LHCN-M2 (cell line): ENCODE data around the gene BCL3. TPM values are rescaled to one million over a fixed set of nuclear protein-coding genes. Genes with fewer than 3 reads are reported as not detected.
"Not testable (repeated sequence)": the region's sequence is repeated elsewhere in the genome, so short reads cannot be mapped to it uniquely, and the experiment has no call there.

Experiments used
- DNase-seq: peaks from one replicate; pipeline ENCODE4 v3.0.0-alpha.2; 2012; ENCODE audit warnings: low read depth
- total RNA-seq: library from RNA; depleted of rRNA; stranded (reverse); fragments of >200 nt; gene quantifications from 2 replicates; pipeline ENCODE4 v1.2.3, GENCODE V29; 2014

The BCL3 gene
- total RNA-seq, 1 experiment from 2014 or later, result 18.1 TPM

DNA sequence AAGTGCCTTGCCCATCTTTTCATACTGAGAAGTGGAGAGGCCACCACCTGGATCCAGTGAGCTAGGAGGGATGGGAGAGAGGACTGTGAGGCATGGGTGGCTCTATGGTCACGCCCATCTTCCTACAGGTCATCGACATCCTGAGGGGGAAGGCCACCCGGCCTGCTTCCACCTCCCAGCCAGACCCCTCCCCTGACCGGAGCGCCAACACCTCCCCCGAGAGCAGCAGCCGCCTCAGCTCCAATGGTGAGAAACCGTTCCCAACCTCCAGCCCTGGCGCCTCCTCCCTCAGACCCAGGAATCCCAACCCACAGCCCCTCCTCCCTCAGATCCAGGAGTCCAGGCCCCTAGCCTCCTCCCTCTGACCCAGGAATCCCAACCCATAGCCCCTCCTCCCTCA, 10.1 kb downstream of the BCL3 start:
- DNase-seq, result no peak

DNA sequence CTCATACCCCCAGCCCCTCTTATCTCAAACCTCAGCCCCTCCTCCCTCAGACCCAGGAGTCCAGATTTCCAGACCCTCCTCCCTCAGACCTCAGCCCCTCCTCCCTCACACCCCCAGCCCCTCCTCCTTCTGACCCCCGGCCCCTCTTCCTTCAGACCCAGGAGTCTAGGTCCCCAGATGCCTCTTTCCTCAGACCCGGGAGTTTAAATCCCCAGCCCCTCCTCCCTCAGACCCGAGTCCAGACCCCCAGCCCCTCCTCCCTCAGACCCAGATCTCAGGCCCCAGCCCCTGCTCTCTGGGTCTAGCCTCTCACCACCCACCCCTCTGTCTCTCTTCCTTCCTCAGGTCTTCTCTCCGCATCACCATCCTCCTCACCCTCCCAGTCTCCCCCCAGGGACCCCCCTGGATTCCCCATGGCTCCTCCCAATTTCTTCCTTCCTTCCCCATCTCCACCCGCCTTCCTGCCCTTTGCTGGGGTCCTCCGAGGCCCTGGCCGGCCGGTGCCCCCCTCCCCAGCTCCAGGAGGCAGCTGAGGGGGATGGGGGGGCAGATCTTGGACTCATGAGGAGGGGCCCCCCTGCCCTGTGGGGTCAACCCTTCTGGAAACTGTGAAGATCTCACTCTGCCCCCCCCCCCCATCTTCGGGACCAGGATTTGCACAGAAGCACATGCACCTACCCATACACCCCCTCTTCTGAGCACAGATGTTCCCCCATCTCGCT, 10.7 kb downstream of the BCL3 start:
- no peak for DNase-seq

DNA sequence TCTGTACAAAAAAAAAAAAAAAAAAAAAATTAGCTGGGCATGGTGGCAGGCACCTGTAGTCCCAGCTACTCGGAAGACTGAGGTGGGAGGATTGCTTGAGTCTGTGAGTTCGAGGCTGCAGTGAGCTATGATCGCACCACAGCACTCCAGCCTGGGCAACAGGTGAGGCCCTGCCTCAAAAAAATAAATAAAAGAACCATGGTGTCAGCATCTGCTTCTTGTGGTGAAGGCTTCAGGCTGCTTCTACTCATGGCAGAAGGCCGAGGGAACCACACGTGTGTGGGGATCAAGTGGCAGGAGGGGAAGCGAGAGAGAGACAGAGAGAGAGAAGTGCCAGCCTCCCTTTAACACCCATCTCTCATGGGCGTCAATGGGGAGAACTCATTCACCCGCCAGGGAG, 13.5 kb downstream of the BCL3 start:
- no peak for DNase-seq

DNA sequence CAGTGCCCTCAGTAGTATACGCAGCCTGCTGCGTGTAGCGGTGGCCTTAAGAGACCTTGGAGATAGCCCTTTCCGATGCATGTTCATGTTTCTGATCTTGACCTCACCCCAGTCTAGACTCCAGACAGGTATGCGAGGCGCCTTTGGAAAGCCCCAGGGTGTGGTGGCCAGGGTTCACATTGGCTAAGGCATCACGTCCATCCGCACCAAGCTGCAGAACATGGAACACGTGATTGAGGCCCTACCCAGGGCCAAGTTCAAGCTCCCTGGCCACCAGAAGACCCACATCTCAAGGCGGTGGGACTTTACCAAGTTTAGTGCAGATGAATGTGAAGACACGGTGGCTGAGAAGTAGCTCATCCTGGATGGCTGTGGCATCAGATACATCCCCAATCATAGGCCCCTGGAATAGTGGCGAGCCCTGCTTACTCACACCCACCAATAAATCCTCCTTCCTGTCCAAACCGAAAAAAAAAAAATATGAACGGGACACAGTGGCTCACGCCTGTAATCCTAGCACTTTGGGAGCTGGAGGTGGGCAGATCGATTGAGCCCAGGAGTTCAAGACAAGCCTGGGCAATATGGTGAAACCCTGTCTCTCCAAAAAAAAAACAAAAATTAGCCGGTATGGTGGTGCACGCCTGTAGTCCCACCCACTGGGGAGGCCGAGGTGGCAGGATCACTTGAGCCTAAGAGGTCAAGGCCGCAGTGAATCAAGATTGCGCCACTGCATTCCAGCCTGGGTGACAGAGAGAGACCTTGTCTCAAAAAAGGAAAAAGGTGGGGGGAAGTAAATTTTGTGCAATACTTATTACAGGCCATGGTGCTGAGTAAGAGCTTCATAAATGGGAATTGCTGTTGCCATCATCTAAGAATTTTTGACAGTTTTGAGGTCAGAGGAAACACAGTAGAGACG, 16.8 kb downstream of the BCL3 start:
- no peak for DNase-seq

DNA sequence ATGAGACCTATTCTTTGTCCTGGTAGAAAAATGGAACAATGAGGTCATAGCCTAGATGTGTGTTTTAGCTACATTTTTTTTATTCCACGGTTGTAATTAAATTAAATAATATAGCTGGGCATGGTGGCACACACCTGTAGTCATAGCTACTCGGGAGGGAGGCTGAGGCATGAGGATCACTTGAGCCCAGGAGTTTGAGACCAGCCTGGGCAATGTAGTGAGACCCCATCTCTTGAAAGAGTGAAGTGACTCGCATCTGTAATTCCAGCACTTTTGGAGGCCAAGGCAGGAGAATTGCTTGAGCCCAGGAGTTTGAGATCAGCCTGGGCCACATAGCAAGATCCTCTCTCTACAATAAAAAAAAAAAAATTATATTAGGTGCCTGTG, 17.4 kb downstream of the BCL3 start:
- DNase-seq, result no peak

DNA sequence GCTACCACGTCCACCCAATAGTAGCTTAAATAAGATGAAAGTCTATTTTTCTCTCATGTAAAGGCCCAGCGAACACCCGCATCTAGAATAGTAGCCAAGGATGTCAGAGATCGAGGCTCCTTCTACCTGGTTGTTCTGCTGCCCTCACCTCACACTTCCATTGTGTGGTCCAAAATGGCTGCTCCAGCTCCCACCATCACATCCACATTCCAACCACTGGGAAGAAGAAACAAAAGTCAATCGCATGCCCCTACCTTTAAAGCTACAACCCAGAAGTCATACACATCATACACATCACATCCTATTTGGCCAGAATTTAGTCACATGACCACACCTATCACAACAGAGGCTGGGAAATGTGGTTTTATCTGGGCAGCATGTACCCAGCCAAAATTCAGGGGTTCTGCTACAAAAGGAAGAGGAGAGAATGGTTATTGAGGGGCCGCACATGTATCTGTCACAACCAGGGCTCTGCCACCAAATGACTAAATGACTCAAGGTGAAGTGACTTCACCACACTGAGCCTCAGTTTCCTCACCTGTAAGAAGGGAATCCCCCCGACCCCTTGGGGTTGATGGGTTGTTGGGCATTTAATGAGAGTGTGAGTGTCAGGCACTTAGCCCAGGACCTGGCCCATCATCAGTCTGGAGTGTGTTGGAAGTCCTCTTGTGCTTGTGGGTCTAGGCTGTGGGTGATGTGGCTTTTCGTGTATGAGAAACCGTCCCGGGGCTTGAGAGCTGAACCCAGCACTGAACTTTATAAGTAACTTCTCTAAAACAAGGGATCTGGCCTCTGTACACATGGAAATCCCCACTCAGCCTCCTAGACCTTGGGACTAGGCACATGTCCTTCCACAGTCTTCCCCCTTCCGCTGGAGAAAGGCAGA, 19.0 kb downstream of the BCL3 start:
- no peak for DNase-seq

DNA sequence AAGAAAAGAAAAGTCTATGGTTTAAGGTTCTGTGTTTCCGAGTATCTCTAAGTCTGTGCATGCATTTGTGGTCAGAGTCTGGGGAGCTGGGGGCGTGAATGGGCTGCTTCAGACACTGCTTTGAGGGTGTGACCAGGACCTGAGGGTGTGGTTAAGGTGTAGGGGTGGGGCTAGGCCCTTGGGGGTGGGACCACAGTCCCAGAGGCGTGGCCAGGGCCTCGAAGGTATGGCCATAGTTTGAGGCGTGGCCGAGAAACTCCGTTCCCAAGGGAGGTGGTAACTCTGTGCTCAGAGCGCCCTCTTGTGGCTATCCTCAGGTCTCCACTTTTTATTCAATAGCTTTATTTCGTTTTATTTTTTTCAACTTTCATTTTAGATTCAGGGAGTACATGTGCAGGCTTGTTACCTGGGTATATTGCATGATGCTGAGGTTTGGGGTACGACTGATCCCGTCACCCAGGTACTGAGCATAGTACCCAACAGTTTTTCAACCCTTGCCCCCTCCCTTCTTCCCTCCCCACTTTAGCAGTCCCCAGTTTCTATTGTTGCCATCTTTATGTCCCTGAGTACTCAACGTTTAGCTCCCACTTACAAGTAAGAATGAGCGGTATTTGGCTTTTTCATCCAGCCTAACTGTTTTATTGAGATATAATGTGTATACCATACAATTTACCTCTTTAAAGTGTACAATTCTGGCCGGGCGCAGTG, 22.2 kb downstream of the BCL3 start:
- peak; percentile 86 for DNase-seq

DNA sequence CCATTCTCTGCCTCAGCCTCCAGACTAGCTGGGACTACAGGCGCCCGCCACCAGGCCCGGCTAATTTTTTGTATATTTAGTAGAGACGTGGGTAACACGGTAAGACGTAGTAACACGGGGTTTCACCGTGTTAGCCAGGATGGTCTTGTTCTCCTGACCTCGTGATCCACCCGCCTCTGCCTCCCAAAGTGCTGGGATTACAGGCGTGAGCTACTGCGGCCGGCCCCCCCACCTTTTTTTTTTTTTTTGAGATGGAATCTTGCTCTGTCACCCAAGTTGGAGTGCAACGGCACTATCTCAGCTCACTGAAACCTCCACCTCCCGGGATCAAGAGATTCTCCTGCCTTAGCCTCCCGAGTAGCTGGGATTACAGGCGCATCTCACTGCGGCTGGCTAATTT, 23.6 kb downstream of the BCL3 start:
- not testable (repeated sequence) for DNase-seq

DNA sequence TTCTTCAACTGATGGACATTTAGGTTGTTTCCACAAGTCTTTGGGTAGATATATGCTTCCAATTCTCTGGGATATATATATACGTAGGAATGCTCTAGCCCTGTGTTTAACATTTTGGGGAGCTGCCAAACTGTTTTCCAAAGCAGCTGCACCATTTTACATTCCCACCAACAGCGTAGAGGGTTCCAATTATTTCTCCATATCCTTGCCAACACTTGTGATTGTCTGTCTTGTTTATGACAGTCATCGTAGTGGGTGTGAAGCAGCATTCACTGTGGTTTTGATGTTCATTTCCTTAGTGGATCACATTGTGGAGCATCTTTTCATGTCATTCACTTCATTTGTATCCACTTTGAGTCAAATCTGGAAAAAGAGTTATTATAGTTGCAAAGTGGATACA, 24.5 kb downstream of the BCL3 start:
- DNase-seq, result peak; percentile 87

DNA sequence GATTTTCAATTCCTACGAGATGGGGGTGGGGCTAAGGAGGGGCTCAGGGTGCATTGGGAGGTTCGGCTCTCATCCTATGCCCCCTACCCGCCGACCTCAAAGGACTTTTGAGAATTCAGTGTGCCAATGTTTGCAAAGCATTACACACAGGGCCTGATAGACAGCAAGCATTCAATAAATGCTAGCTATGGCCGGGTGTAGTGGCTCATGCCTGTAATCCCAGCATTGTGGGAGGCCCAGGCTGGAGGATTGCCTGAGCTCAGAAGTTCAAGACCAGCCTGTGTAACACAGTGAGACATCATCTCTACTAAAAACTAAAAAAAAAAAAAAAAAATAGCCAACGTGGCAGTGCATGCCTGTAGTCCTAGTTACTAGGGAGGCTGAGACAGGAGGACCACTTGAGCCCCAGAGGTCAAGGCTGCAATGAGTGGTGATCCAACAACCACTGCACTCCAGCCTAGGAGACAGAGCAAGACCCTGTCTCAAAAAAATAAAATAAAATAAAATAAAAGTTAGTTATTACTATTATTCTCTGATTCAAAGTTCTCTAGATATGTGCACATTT, 27.2 kb downstream of the BCL3 start:
- no peak for DNase-seq

DNA sequence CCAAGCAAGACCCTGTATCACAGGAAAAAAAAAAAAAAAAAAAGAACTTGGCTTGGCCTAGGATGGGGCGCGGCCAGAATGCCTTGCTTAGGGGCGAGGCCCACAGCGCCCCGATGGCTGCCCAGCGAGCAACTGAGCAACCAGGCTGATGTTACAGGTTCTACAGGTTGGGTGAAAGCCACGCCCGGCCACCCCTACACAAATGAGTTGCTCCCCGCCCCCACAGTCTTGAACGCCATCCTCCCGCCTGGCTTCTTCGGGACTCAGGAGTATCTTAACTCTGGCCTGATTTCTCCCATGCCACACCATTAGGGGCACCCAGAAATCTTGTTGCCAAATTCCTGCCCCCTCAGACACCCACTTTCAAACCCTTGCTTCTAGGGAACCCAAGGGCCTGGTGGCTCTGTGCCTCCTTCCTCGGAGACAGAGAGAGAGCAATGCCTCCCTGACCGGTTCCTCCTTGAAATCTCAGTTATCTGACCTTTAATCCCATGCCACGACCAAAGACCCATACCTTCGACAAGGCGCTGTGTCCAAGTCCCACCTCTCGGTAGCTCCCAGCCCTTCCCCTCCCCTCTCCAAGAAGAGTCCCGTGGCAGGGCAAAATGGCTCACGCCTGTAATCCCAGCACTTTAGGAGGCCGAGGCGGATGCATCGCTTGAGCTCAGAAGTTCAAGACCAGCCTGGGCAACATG, 28.0 kb downstream of the BCL3 start:
- DNase-seq, result no peak

DNA sequence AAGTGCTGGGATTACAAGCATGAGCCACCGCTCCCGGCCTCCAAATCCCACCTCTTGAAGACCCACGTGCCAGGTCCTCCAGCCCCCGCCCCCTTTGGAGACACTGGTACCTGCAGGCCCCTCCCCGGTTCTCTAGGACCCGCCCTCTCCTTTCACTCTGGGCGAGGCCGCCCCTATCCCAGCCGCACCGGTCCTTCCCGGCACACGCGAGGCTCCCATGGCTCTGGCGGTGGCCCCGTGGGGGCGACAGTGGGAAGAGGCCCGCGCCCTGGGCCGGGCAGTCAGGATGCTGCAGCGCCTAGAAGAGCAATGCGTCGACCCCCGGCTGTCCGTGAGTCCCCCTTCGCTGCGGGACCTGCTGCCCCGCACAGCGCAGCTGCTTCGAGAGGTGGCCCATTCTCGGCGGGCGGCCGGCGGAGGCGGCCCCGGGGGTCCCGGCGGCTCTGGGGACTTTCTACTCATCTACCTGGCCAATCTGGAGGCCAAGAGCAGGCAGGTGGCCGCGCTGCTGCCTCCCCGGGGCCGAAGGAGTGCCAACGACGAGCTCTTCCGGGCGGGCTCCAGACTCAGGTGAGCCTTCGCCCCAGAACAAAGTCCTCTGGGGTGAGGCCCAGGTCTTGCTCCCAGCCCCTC, 29.3 kb downstream of the BCL3 start, which contains the start of gene CBLC:
Gene CBLC (plus strand): TSS at position 176 of the 633 bp plus-strand sequence. CDS start 42 bp downstream, at position 218.
- no peak for DNase-seq

DNA sequence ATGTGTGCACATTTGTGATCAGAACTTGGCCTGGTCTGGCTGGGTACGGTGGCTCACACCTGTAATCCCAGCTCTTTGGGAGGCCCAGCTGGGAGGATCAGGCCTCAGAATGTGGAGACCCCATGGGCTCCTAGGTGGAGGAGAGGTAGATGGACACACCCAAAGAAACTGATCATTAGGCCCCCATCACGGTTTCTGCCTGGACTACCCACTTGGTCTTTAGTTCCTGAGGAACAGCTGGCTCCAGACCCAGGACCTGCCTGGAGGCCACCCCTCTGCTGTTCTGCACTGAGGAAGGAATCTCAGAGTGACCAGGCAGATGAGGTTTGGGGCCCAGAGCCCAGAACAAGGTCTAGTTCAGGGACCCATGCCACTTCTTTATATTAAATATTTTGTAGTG, 30.6 kb downstream of the BCL3 start:
- no peak for DNase-seq

DNA sequence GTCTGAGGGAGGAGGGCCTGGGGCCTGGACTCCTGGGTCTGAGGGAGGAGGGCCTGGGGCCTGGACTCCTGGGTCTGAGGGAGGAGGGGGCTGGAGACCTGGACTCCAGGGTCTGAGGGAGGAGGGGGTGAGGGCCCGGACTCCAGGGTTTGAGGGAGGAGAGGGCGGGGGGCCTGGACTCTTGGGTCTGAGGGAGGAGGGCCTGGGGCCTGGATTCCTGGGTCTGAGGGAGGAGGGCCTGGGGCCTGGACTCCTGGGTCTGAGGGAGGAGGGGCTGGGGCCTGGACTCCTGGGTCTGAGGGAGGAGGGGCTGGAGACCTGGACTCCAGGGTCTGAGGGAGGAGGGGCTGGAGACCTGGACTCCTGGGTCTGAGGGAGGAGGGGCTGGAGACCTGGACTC, 33.2 kb downstream of the BCL3 start:
- DNase-seq, result not testable (repeated sequence)

DNA sequence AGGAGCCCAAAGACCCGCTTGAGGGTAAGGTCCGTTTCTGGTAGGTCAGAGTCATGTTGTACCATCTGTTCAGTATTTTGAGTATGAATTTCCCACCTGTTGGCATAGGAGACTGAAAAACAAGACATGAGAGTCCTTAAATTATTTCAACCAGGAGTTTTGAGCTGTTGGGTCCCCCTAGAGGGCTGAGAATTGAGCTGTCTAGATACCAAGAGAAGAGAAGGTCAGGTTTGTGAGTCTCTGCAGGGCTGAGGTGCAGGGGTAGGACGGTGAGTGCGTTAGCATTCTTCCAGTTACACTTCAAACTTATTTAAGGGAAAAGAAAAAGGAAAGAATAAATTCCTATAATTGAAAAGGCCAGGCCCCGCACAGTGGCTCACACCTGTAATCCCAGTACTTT, 34.2 kb downstream of the BCL3 start:
- DNase-seq, result peak; percentile 39

DNA sequence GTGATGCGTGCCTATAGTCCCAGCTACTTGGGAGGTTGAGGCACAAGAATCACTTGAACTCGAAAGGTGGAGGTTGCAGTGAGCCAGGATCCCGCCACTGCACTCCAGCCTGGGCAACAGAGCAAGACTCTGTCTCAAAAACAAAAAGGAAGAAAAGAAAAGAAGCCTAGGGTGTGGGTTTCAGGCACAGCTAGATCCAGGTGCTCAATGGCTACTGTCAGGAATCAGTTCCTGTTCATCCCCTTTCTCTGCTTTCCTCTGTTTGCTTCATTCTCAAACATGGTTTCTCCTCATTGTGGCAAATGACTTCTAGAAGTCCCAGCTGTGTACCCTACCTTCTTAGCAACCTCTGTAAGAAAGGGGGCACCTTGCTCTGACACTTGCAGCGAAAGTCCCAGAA, 35.0 kb downstream of the BCL3 start:
- no peak for DNase-seq

DNA sequence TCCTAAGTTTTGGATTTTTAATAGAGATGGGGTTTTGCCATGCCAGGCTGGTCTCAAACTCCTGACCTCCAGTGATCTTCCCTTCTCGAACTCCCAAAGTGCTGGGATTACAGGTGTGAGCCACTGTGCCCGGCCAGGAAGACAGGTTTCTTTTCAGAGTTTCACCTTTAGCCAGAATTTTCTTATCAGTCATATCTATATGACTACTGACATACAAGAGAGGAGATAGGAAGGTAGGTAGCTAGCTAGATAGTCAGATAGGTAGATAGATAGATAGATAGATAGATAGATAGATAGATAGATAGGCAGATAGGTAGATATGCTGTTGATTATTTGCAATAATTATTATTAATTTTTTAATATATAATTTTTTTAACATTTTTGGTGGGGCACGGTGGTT, 36.8 kb downstream of the BCL3 start:
- DNase-seq, result no peak

DNA sequence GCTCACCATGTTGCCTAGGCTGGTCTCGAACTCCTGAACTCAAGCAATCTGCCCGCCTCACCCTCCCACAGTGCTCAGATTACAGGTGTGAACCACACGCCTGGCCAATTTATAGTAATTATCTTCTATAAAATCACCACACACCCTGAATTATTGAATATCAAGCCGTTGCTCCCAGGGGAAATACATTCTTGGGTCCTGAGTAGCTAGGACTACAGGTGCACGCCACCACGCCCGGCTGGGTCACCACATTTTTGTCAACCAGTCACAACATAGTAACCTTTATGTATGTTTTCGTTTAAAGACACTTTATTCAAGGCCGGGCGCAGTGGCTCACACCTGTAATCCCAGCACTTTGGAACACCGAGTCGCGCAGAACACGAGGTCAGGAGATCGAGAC, 37.5 kb downstream of the BCL3 start:
- no peak for DNase-seq

DNA sequence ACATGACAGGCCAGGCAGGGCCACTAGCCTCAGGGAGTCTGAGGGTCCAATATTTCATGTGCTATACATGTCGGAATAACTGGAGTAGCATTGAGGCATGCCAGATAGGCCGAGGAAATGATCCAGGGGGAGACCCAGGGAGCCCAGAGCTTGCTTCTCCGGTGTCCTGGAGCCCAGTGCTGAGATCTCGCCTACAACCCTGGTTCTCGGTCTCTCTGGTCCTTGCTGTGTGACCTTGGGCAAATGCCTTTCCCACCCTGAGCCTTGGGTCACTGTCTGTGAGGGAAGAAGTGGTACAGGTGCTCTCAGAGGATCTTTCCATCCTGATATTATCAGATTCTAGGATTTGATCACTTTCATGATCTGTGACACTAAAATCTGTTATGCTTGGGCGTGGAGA, 40.5 kb downstream of the BCL3 start:
- DNase-seq, result no peak
